Body of pancreas (tissue), 4 donors: ENCODE results near the gene FAM43A.

Experiments
- CTCF ChIP-seq, 7 experiments: fragments of 450-650 bp in 4 of 7; fragments of 200-600 bp in 3 of 7; sonication (generic) in 3 of 7; IDR thresholded peaks; one replicate each; pipeline ENCODE4 v1.5.1; 2016 to 2019; ENCODE audit warnings: antibody characterized with exemption in 7 of 7
- POLR2A ChIP-seq, 3 donors: fragments of 450-650 bp; IDR thresholded peaks; one replicate each; pipeline ENCODE4 v1.6.1; 2016; ENCODE audit warnings: antibody characterized with exemption in 3 of 3, mild to moderate bottlenecking in 2 of 3

DNA sequence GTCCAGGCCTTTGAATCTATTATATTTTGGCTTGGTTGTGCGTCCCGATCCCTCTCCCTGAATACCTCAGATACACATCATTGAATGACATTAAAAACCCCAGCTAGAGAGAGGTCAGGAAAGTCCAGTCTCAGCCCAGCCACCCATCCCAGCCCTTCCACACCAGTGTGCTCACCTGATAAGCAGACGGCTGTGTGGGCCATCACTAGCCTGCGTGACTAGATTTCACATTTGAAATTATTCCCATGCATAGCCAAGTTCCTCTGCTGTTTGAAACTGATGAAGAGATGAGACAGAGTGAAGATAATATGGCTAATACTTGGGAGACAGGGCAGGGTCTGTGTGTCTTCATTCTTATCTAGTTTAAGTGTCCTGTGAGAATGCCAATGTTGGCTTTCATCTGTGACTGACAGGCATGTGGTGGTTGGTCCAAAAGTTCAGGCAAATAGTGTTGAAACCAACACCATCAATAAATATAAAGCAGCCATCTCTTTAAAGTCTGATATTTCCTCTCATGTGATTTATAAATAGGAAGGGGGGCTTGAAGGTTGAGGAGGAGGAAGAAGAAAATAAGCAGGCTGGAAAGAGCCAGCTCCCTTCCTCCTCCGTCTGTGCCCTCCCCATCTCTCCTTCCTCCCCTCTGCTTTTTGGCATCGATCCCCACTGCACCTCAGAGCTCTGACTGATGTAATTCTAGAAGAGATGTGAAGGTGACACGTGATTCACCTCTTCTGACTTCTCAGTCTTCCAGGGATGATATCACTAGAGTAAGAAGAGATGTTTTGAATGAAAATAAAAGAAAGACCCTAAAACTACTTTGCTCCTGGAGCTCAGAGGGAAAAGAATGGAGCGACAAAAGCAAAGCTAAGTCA is 5.1 kb downstream of the FAM43A start:
- TF ChIP-seq CTCF (IDR thresholded peaks at IDR 0.05) (no peak), POLR2A (IDR thresholded peaks at IDR 0.05) (no peak)
